Measurements from ENCODE around the gene HSPA12B.

HSPA12B gene

DNA sequence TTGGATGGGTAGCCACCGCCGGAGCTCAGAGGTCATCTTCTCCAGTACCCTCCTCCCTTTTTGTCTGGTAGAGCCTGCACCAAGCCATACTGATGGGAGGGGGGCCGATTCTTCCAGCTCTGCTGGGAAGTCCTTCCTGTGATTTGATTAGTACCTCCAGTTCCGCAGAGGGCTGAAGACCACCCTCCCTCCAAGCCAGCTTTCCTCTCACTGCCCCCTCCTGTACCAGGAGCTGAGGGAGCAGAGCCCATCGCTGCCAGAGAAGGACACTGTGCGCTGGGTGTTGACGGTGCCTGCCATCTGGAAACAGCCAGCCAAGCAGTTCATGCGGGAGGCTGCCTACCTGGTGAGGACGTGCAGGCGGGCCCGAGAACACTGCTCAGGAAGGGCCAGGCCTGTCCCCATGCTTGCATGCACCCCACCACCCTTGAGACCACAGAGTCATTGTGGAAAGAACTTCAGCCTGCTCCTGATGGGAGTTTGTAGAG is 13.2 kb downstream of the HSPA12B start:
- no peak for ATAC-seq
- H3K4me3 Mint-ChIP-seq: no peak overlapping the region
- H3K9me3 Mint-ChIP-seq: no peaks in the 10 kb centered on the region
- H3K4me1 Mint-ChIP-seq: peaks cover 13% of the 10 kb centered on the region
- no peaks in the 10 kb centered on the region for H3K36me3 Mint-ChIP-seq
- peaks cover 54% of the 10 kb centered on the region for H3K27me3 Mint-ChIP-seq
- H3K27ac Mint-ChIP-seq: no peak overlapping the region

DNA sequence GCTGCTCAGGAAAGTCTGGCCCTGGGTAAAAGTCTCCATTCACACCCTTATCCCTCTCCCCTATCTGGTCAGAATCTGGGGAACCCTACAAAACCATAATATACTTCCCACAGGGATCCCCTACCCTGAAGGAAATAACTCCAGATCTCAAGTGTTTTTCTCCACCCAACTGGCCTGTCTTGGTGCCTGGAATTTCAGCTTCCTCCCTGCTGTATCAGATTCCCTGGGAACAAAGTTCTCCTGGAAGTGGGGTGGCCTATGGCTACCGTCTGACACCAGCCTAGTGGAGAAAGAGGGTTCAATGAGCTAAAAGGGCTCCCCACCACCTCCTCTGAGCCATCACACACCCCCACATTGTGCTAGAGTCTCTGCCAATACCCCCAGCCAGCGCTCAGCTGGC is 15.0 kb downstream of the HSPA12B start:
- H3K9me3 Mint-ChIP-seq: no peaks in the 10 kb centered on the region
- no peak overlapping the region for H3K27ac Mint-ChIP-seq
- peaks cover 19% of the 10 kb centered on the region for H3K4me1 Mint-ChIP-seq
- no peaks in the 10 kb centered on the region for H3K36me3 Mint-ChIP-seq
- no peak for ATAC-seq
- no peak overlapping the region for H3K4me3 Mint-ChIP-seq
- H3K27me3 Mint-ChIP-seq: peaks cover 47% of the 10 kb centered on the region

DNA sequence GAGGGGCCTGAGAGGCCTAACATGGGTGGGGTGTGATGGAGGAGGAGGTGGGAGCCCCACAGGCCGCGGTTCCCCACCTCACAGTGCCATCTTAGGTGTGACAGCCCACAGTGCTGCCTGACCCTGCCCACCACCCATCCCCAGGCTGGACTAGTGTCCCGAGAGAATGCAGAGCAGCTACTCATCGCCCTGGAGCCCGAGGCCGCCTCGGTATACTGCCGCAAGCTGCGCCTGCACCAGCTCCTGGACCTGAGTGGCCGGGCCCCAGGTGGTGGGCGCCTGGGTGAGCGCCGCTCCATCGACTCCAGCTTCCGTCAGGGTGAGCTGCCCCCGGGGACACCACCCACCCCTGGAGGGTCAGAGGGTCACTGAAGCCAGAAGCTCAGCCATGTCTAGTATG is 15.6 kb downstream of the HSPA12B start:
- ATAC-seq: no peak
- H3K36me3 Mint-ChIP-seq: no peaks in the 10 kb centered on the region
- H3K4me1 Mint-ChIP-seq: peaks cover 24% of the 10 kb centered on the region
- H3K4me3 Mint-ChIP-seq: no peak overlapping the region
- no peak overlapping the region for H3K27ac Mint-ChIP-seq
- H3K27me3 Mint-ChIP-seq: peaks cover 47% of the 10 kb centered on the region
- no peaks in the 10 kb centered on the region for H3K9me3 Mint-ChIP-seq

DNA sequence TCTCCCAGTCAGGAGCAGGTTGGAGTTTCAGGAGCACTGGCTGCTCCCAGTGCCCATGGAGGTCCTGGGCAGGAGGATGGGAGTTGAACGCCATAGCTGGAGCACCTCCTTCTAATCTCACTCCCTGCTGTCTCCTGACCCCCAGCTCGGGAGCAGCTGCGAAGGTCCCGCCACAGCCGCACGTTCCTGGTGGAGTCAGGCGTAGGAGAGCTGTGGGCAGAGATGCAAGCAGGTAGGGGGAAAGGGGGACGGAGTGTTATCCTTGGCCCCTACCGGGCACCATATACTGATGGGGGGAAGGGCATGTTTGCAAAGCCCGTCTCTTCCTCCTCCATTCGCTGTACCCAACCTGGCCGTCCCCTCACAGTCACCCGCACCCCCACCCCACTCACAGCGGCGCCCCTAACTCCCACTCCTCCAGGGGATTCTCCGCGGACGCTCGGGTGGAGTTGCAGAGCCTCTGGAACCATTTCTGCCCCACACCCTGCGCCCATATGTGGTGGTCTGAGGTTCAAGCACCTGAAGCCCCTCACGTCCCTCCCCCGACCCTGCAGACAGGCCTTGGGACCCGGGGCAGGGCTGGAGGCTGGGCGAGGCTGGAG is 16.7 kb downstream of the HSPA12B start:
- ATAC-seq: no peak
- H3K36me3 Mint-ChIP-seq: no peaks in the 10 kb centered on the region
- H3K27ac Mint-ChIP-seq: no peak overlapping the region
- no peaks in the 10 kb centered on the region for H3K9me3 Mint-ChIP-seq
- no peak overlapping the region for H3K4me3 Mint-ChIP-seq
- peaks cover 45% of the 10 kb centered on the region for H3K27me3 Mint-ChIP-seq
- H3K4me1 Mint-ChIP-seq: peaks cover 24% of the 10 kb centered on the region

DNA sequence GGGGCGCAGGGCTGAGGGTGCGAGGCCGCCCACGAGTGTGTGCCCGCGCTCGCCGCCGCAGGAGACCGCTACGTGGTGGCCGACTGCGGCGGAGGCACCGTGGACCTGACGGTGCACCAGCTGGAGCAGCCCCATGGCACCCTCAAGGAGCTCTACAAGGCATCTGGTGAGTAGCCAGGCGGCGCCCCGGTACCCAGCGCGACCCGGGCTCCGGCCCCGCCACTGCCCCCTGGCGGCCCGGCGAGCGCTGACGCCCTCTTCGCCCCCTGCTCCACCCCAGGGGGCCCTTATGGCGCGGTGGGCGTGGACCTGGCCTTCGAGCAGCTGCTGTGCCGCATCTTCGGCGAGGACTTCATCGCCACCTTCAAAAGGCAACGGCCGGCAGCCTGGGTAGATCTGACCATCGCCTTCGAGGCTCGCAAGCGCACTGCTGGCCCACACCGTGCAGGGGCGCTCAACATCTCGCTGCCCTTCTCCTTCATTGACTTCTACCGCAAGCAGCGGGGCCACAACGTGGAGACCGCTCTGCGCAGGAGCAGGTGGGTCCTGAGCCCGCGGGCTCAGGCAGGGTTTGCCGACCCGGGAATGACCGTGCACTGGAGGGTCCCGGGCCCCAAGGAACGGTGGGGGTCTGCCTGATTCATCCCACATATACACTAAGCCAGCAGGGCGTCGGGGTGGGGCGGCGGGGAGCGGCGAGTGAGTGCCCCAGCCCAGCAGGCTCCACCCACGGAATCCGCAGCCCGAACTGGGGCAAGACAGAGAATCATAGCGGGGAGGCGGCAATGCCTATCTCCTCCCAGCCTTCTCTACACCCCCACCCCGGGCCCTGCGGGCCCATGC is 17.4 kb downstream of the HSPA12B start:
- Mint-ChIP-seq H3K27me3 (peaks cover 37% of the 10 kb centered on the region), H3K9me3 (no peaks in the 10 kb centered on the region), H3K27ac (no peak overlapping the region), H3K36me3 (no peaks in the 10 kb centered on the region), H3K4me1 (peaks cover 20% of the 10 kb centered on the region), H3K4me3 (no peak overlapping the region)
- ATAC-seq: no peak

DNA sequence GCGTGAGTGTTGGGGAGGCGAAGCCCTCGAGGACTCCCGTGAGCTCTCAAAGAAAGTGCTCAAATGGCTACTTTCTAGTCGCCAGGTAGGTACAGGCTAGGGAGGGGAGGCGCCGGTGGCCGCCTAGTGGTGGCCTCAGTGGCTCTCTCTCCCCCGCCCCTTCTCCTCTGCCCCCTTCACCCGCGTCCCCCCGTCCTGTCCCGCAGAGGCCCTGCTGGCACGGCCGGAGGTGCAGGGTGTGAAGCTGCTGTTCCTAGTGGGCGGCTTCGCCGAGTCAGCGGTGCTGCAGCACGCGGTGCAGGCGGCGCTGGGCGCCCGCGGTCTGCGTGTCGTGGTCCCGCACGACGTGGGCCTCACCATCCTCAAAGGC is 18.8 kb downstream of the HSPA12B start:
- Mint-ChIP-seq H3K4me1 (peaks cover 11% of the 10 kb centered on the region), H3K9me3 (no peaks in the 10 kb centered on the region), H3K27me3 (peaks cover 24% of the 10 kb centered on the region), H3K36me3 (peaks cover 5% of the 10 kb centered on the region), H3K27ac (no peak overlapping the region), H3K4me3 (no peak overlapping the region)
- ATAC-seq: no peak

DNA sequence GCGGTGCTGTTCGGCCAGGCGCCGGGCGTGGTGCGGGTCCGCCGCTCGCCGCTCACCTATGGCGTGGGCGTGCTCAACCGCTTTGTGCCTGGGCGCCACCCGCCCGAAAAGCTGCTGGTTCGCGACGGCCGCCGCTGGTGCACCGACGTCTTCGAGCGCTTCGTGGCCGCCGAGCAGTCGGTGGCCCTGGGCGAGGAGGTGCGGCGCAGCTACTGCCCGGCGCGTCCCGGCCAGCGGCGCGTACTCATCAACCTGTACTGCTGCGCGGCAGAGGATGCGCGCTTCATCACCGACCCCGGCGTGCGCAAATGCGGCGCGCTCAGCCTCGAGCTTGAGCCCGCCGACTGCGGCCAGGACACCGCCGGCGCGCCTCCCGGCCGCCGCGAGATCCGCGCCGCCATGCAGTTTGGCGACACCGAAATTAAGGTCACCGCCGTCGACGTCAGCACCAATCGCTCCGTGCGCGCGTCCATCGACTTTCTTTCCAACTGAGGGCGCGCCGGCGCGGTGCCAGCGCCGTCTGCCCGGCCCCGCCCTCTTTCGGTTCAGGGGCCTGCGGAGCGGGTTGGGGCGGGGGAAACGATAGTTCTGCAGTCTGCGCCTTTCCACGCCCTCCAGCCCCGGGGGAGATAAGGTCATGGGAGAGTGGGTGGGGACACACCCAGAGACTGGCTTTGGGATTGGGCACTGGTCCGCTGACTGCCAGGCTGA is 19.3 kb downstream of the HSPA12B start:
- Mint-ChIP-seq H3K27me3 (peaks cover 18% of the 10 kb centered on the region), H3K9me3 (no peaks in the 10 kb centered on the region), H3K36me3 (peaks cover 5% of the 10 kb centered on the region), H3K4me3 (peak overlapping the region; percentile 75), H3K27ac (peak overlapping the region; percentile 44), H3K4me1 (peaks cover 11% of the 10 kb centered on the region)
- ATAC-seq: peak; percentile 77

DNA sequence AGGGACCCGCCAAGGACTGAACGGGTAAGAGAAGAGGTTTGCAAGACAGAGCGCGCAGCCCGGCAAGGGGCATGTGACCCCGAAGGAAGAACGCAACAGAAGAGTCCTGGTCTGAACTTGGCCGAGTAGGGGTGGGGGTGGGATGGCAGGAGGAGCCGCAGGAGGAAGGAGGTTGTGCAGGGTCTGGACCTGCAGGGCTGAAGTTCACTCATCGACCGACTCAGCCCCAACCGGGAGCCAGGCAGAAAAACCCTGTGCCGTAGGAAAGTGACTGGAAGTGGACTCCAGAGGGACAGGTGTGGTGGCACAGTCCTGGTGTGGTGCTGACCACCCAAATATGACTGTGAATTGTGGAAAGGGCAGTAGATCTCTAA is 19.9 kb downstream of the HSPA12B start:
- Mint-ChIP-seq H3K9me3 (no peaks in the 10 kb centered on the region), H3K4me3 (peak overlapping the region; percentile 75), H3K27me3 (peaks cover 13% of the 10 kb centered on the region), H3K36me3 (peaks cover 6% of the 10 kb centered on the region), H3K4me1 (peaks cover 11% of the 10 kb centered on the region), H3K27ac (peak overlapping the region; percentile 44)
- ATAC-seq: no peak

DNA sequence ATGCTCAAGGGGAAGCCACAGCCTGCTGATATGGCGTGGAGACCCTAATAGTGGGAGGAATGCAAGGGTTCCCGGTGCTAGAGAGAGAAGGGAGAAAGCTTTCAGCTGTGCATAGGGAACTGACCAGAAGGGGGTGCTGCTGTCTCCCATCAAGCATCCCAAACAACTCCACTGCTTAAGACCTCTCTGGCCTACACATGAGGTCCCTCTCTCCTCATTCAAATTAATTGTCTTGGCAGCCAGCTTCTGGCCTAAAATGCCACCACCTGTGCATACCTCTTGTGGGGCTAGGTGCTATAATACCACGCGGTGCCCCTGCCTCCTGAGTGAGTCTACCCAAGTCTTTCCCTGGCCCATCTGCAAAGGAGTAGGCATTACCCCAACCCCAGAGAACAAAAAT is 20.6 kb downstream of the HSPA12B start:
- H3K27me3 Mint-ChIP-seq: peaks cover 5% of the 10 kb centered on the region
- no peaks in the 10 kb centered on the region for H3K9me3 Mint-ChIP-seq
- ATAC-seq: peak; percentile 27
- no peak overlapping the region for H3K27ac Mint-ChIP-seq
- peaks cover 11% of the 10 kb centered on the region for H3K4me1 Mint-ChIP-seq
- no peak overlapping the region for H3K4me3 Mint-ChIP-seq
- peaks cover 13% of the 10 kb centered on the region for H3K36me3 Mint-ChIP-seq

DNA sequence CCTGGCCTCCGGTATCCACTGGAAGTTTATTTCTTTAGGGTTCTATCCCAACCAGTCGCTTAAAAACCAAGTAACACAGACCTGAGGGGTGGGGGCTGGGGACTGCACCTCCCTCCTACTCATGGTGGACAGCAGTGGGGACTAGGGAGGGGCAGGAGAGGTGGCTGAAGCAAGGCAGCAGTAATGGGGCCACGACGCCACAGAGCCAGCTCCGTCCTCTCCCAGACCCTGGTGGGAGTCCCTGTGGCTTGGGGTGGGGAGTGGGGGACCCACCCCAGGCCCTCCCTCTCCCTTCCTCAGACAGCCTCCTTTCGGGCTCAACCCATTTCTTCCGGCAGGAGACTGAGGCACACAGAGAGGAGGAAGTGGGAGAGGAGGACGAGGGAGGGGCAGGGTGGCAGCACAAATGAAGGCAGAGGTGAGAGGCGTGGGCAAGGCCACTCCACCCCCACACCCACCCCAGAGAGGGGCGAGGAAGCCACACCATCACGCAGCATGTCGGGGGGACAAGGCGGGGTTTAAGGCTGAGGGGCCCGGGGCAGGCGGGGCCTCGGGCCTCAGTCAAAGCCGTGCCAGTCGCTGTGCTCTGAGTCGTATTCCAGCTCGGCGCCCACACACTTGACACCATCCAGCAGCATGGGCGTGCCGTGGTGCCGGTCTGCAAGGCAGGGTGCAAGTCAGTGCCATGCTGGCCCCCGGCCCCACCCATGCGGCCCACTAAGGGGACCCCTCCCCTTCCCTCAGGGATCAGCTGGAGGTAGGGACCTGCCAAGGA is 21.2 kb downstream of the HSPA12B start:
- Mint-ChIP-seq H3K4me3 (no peak overlapping the region), H3K9me3 (no peaks in the 10 kb centered on the region), H3K4me1 (peaks cover 11% of the 10 kb centered on the region), H3K27ac (no peak overlapping the region), H3K36me3 (peaks cover 16% of the 10 kb centered on the region), H3K27me3 (no peaks in the 10 kb centered on the region)
- no peak for ATAC-seq

DNA sequence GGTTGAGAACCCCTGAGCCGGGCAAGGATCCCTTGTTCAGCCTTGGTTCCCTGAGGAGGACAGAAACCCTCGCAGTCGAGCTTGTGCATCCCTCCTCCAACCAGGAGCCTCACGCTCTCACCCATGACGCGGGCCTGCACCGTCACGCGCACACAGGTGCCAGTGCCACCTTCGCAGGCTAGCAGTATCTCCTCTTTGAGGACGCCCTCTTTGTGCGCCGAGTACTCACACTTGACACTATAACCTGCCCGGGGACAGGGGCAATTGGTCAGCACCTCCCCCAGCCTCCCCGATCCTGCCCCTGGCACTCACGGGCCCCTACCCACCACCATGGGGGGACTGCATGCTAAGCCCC is 21.8 kb downstream of the HSPA12B start:
- Mint-ChIP-seq H3K36me3 (peaks cover 16% of the 10 kb centered on the region), H3K9me3 (no peaks in the 10 kb centered on the region), H3K4me1 (peaks cover 11% of the 10 kb centered on the region), H3K27ac (no peak overlapping the region), H3K27me3 (no peaks in the 10 kb centered on the region), H3K4me3 (no peak overlapping the region)
- no peak for ATAC-seq

DNA sequence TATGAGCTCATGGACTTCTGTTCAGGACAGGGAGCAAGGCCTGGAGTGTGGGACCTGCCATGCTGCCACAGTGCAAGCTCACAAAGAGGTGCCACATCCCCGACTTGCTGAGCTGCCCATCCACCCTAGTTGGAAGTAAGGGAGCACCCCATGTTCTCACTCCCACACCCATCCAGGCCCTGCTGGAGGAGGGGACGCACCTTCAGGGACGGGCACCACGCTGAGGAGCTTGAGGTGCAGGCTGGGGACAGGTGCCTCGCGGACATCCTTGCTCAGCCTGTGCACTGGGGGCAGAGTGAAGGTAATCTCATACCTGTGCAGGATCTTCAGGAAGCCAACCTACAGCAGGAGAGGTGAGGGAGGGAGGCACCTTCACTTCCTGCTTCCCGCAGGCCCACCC is 22.8 kb downstream of the HSPA12B start:
- Mint-ChIP-seq H3K4me3 (no peak overlapping the region), H3K27ac (no peak overlapping the region), H3K9me3 (no peaks in the 10 kb centered on the region), H3K36me3 (peaks cover 16% of the 10 kb centered on the region), H3K4me1 (peaks cover 11% of the 10 kb centered on the region), H3K27me3 (no peaks in the 10 kb centered on the region)
- no peak for ATAC-seq

DNA sequence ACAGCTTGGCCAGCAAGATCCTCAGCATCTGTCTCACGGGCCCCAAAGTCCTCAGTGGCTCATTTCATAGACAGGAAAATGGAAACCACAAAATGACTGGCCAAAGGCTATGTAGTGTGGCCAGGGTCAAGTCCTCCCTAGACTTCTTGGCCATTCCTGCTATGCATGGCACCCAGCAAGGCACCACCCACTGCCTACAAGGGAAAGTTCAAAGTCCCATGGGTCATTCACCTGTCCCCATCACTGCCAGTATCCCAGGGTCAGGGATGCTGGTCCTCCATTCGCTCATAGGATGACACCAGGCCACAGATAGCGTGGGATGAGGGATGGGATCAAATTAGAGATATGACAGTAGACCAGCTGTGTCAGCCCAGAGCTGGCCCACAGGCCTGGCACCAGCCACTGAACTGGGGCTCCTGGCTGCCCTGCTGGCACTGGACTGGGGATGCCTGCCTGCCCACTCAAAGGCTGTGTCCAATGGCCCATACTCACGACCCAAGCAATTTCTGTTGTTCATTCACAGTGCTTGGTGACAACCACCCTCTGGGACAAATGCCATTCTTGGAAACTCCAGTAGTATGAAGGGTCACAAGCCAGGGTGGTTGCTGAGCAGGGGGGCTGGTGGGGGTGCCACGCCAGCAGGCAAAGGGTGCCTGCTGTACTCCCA is 23.5 kb downstream of the HSPA12B start:
- ATAC-seq: no peak
- Mint-ChIP-seq H3K4me1 (peaks cover 17% of the 10 kb centered on the region), H3K36me3 (peaks cover 16% of the 10 kb centered on the region), H3K27me3 (no peaks in the 10 kb centered on the region), H3K9me3 (no peaks in the 10 kb centered on the region), H3K4me3 (no peak overlapping the region), H3K27ac (no peak overlapping the region)

DNA sequence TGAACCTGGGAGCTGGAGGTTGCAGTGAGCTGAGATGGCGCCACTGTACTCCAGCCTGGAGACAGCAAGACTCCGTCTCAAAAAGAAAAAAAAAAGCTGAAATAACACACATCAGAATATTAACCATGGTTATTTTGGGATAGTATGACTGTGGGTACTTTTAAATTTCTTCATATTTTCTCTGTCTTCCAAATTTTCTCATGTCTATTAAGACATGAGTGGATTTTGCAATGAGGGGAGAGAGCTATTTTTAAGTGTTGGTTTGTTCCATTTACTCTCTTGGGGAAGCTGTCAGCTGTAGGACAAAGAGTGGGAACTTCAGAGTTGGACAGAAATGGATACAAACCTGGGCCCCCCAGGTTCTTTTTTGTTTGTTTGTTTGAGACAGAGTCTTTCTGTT is 24.8 kb downstream of the HSPA12B start:
- H3K9me3 Mint-ChIP-seq: no peaks in the 10 kb centered on the region
- no peak overlapping the region for H3K4me3 Mint-ChIP-seq
- H3K36me3 Mint-ChIP-seq: peaks cover 22% of the 10 kb centered on the region
- ATAC-seq: no peak
- H3K4me1 Mint-ChIP-seq: peaks cover 14% of the 10 kb centered on the region
- no peak overlapping the region for H3K27ac Mint-ChIP-seq
- H3K27me3 Mint-ChIP-seq: no peaks in the 10 kb centered on the region

DNA sequence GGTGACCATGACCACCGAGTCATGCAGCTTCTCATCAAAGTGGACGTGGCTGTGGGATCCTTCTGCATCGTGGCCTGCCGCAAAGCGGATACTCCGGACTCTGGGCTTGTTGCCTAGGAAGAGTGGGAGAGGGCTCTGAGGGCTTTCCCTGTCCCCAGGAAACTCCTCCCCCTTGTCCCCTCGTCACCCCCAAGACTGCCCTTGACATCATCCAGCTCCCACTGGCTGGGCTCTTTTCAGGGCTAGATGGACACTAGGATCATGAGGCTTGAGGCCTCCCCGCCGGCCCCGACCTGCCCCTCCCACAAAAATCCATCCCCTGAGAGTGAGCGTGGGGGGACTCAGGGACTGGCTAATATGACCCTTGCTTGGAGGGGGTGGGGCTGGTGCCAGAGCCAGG is 26.1 kb downstream of the HSPA12B start:
- no peaks in the 10 kb centered on the region for H3K27me3 Mint-ChIP-seq
- H3K9me3 Mint-ChIP-seq: no peaks in the 10 kb centered on the region
- peaks cover 22% of the 10 kb centered on the region for H3K36me3 Mint-ChIP-seq
- no peak overlapping the region for H3K4me3 Mint-ChIP-seq
- H3K4me1 Mint-ChIP-seq: peaks cover 8% of the 10 kb centered on the region
- ATAC-seq: no peak
- no peak overlapping the region for H3K27ac Mint-ChIP-seq
